ENCODE data around the gene UGT1A5. TPM values are rescaled to one million over a fixed set of nuclear protein-coding genes. Genes with fewer than 3 reads are reported as not detected.

UGT1A5 gene
- total RNA-seq, 1 donor from 2014 or later: not detected

DNA sequence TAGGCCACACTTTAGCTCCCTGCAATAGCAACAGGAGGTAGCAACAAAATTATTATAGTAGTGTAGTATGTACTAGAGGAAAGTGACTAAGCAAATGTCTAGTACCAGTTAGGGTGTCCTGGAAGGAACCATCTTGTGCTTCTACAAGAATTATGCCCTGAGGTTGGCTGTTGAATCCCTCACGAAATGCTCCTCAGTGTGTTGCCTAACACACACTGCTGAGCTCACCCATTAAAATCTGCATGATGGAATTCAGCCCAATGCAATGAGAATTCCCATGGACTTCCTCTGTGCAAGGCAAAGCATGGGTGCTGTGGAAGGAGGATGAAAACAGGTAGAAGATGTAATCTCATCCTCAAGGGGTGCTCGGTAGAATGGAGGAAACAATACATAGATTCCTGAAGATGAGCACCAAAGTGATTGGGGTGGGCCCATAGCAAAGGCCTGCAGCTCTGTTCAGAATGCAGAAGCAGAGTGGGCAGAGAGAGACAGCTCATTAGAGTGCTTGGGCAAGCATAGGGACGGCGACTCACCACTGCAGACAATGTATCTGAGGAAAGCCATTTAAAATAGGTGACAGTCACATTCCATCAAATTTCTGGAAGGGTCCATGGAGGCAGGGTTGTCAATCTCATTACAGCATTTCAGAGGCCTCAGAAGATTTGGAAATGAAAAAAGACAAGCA lies 32.2 kb upstream of the UGT1A5 start:
- Mint-ChIP-seq H3K4me1 (no peaks in the 10 kb centered on the region), H3K9me3 (no peaks in the 10 kb centered on the region), H3K27me3 (ENCODE audit: low read depth) (peaks cover 61% of the 10 kb centered on the region), H3K4me3 (no peak overlapping the region), H3K36me3 (no peaks in the 10 kb centered on the region), H3K27ac (no peak overlapping the region)
- no peak for TF ChIP-seq CTCF (IDR thresholded peaks at IDR 0.05; ENCODE audit: unreplicated experiment)
- no peak for DNase-seq (ENCODE audit: low spot score in 2 of 2, unreplicated experiment in 2 of 2)

GRCh38 chr2:233681521-233682099 lies 31.1 kb upstream of the UGT1A5 start, which contains the start of gene UGT1A7:
TSS of gene UGT1A7 (plus strand) at chr2:233681901. CDS start at chr2:233681938, 37 bp downstream.
- TF ChIP-seq CTCF (IDR thresholded peaks at IDR 0.05; ENCODE audit: unreplicated experiment): no peak
- DNase-seq (ENCODE audit: low spot score in 2 of 2, unreplicated experiment in 2 of 2): no peak
- Mint-ChIP-seq H3K4me3 (no peak within 1 kb of the TSS), H3K27me3 (ENCODE audit: low read depth) (peaks cover 56% of the 10 kb centered on the region), H3K27ac (no peak within 1 kb of the TSS), H3K4me1 (no peaks in the 10 kb centered on the region), H3K36me3 (no peaks in the 10 kb centered on the region), H3K9me3 (no peaks in the 10 kb centered on the region)

DNA sequence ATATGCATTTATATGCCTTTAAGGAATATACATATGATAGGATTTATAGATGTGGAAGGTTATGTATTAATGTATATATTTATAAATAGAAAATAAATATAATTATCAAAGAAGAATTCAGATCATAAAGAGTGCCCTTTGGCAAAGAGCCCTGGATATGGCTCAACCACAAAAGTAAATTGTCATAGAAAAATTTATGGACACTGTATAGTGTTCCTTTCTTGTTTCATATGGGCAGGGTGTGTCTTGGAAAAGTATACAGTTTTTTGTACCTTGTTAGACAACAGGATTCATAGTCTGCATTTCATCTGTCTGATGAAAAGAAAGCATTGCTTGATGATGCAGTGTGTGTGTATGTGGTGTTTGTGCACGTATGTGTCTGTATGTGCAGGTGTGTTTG lies 28.1 kb upstream of the UGT1A5 start:
- peaks cover 4% of the 10 kb centered on the region for H3K9me3 Mint-ChIP-seq
- no peaks in the 10 kb centered on the region for H3K36me3 Mint-ChIP-seq
- no peak for TF ChIP-seq CTCF (IDR thresholded peaks at IDR 0.05; ENCODE audit: unreplicated experiment)
- H3K27ac Mint-ChIP-seq: no peak overlapping the region
- H3K4me3 Mint-ChIP-seq: no peak overlapping the region
- peaks cover 33% of the 10 kb centered on the region for H3K27me3 Mint-ChIP-seq (ENCODE audit: low read depth)
- DNase-seq (ENCODE audit: low spot score in 2 of 2, unreplicated experiment in 2 of 2): no peak
- H3K4me1 Mint-ChIP-seq: peaks cover 2% of the 10 kb centered on the region

- Mint-ChIP-seq H3K9me3 (peaks cover 4% of the 10 kb centered on the region), H3K4me1 (peaks cover 2% of the 10 kb centered on the region), H3K4me3 (no peak overlapping the region), H3K36me3 (no peaks in the 10 kb centered on the region), H3K27ac (no peak overlapping the region), H3K27me3 (ENCODE audit: low read depth) (peaks cover 24% of the 10 kb centered on the region)
- DNase-seq (ENCODE audit: low spot score in 2 of 2, unreplicated experiment in 2 of 2): no peak
- no peak for TF ChIP-seq CTCF (IDR thresholded peaks at IDR 0.05; ENCODE audit: unreplicated experiment)
Measured at GRCh38 chr2:233686928-233687327, 25.8 kb upstream of the UGT1A5 start.

DNA sequence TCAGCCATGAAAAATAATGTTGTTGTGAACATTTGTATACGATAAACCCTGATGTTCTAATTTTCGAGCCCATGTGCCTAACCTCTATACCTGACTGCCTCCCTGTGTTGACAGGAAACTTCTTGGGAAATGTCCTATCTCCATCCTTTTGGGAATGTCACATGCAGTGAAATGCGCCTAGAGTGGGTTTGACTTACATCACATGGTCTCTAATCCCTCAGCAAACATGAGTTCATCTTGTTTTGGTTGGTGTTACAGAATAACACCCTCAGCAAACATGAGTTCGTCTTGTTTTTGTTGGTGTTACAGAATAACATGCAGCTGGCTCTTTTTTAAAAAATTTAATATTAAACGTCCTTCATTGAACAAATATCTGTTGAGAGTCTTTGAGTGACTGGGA lies 24.4 kb upstream of the UGT1A5 start:
- H3K4me1 Mint-ChIP-seq: peaks cover 2% of the 10 kb centered on the region
- H3K9me3 Mint-ChIP-seq: peaks cover 4% of the 10 kb centered on the region
- H3K36me3 Mint-ChIP-seq: no peaks in the 10 kb centered on the region
- TF ChIP-seq CTCF (IDR thresholded peaks at IDR 0.05; ENCODE audit: unreplicated experiment): no peak
- H3K27me3 Mint-ChIP-seq (ENCODE audit: low read depth): peaks cover 16% of the 10 kb centered on the region
- no peak overlapping the region for H3K4me3 Mint-ChIP-seq
- H3K27ac Mint-ChIP-seq: no peak overlapping the region
- no peak for DNase-seq (ENCODE audit: low spot score in 2 of 2, unreplicated experiment in 2 of 2)

Data from mesothelial cell of epicardium (in vitro differentiated cells).